Ammon's horn (tissue), 1 donor: ENCODE results near the gene TMEM181.
A peak's percentile ranks its signal among the peaks of the same experiment; 100 is the strongest.
"Not testable (repeated sequence)": the region's sequence is repeated elsewhere in the genome, so short reads cannot be mapped to it uniquely, and the experiment has no call there.

Experiments
- DNase-seq: peaks from one replicate; pipeline ENCODE4 v3.0.0-alpha.2; 2016; ENCODE audit warnings: low spot score

The TMEM181 gene

GRCh38 chr6:158536891-158537798 lies 22.7 kb upstream of the TMEM181 start:
- DNase-seq: no peak

- no peak for DNase-seq
Measured at GRCh38 chr6:158538741-158539140, 21.1 kb upstream of the TMEM181 start.

GRCh38 chr6:158539413-158539812 lies 20.5 kb upstream of the TMEM181 start:
- DNase-seq: no peak

GRCh38 chr6:158539881-158540280 lies 20.0 kb upstream of the TMEM181 start:
- no peak for DNase-seq

- DNase-seq: no peak
Measured at GRCh38 chr6:158543606-158544185, 16.2 kb upstream of the TMEM181 start.

- no peak for DNase-seq
Measured at GRCh38 chr6:158544428-158544827, 15.5 kb upstream of the TMEM181 start.

GRCh38 chr6:158545043-158545966 lies 14.6 kb upstream of the TMEM181 start:
- DNase-seq: no peak

- DNase-seq: no peak
Measured at GRCh38 chr6:158548418-158549161, 11.3 kb upstream of the TMEM181 start.

- DNase-seq: no peak
Measured at GRCh38 chr6:158552055-158552795, 7.7 kb upstream of the TMEM181 start.

- DNase-seq: no peak
Measured at GRCh38 chr6:158552796-158553138, 7.1 kb upstream of the TMEM181 start.

GRCh38 chr6:158554611-158555361 lies 5.1 kb upstream of the TMEM181 start:
- DNase-seq: no peak

- DNase-seq: no peak
Measured at GRCh38 chr6:158556113-158556512, 3.8 kb upstream of the TMEM181 start.

- not testable (repeated sequence) for DNase-seq
Measured at GRCh38 chr6:158557110-158557509, 2.8 kb upstream of the TMEM181 start.

GRCh38 chr6:158557927-158558326 lies 2.0 kb upstream of the TMEM181 start:
- DNase-seq: no peak

GRCh38 chr6:158558415-158559306 lies 1.2 kb upstream of the TMEM181 start:
- DNase-seq: peak; percentile 38

GRCh38 chr6:158559338-158559894 lies 475 bp upstream of the TMEM181 start:
- no peak for DNase-seq

- DNase-seq: no peak
Measured at GRCh38 chr6:158560836-158561320, 987 bp downstream of the TMEM181 start.

- no peak for DNase-seq
Measured at GRCh38 chr6:158561321-158561884, 1.5 kb downstream of the TMEM181 start.
